AG04449 (cell line): ENCODE results near the gene PBXIP1.

Experiments used
- CTCF ChIA-PET: fragments of 350-600 bp; formaldehyde crosslinking; extraction: SDS; loops from one replicate; lab custom pipeline; 2021; ENCODE audit warnings: antibody characterized with exemption; lab: Yijun Ruan, JAX
- POLR2A ChIA-PET: fragments of 400-600, 350-600 bp; formaldehyde crosslinking; extraction: SDS; loops from one replicate; lab custom pipeline; 2020; ENCODE audit warnings: antibody characterized with exemption, inconsistent platforms; lab: Yijun Ruan, JAX
- DNase-seq: peaks from one replicate; pipeline ENCODE4 v3.0.0-alpha.2; 2010; ENCODE audit warnings: low read depth, low spot score
- H3K4me3 ChIP-seq: 2 replicates; pipeline ENCODE4 v1.5.1; 2011; ENCODE audit warnings: low read depth, mild to moderate bottlenecking, control low read depth, low read length
- CTCF ChIP-seq: IDR thresholded peaks from one replicate; pipeline ENCODE4 v1.5.1; 2011; ENCODE audit warnings: mild to moderate bottlenecking, moderate library complexity, low read length, control low read depth, inconsistent platforms; ENCODE audit not compliant: insufficient read depth; ENCODE audit errors: missing control alignments

Gene PBXIP1

DNA sequence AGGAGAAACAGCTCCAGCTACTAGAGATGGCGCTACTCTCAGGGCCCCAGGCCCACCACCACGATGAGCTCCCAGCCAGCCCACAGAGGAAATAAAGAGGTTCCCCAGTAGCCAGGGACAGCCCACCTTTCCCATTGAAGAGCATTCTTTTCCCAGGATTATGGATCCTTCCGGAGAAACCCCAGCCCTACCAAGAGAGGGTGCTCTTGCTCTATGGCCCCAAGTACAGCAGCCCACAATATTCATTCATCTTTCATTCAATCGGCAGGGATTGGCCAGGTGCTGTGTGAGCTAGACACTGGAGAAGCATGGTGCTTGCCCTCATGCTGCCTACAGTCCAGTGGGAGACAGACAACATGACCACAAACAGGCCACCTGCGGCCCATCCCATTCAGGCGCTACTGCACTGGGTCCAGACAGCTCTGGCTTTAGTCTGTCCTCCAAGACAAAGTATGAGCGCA lies 49.2 kb downstream of the PBXIP1 start:
- ChIA-PET POLR2A (no interaction called here), CTCF (interaction anchor here (0.7 to 1.5 kb wide), 2 partner anchors 93 to 152 kb away, joined by 3 read pairs; no protein-coding TSS in a partner anchor)
- no peak for DNase-seq
- H3K4me3 ChIP-seq: no peak overlapping the region
- peak; percentile 22 for TF ChIP-seq CTCF

DNA sequence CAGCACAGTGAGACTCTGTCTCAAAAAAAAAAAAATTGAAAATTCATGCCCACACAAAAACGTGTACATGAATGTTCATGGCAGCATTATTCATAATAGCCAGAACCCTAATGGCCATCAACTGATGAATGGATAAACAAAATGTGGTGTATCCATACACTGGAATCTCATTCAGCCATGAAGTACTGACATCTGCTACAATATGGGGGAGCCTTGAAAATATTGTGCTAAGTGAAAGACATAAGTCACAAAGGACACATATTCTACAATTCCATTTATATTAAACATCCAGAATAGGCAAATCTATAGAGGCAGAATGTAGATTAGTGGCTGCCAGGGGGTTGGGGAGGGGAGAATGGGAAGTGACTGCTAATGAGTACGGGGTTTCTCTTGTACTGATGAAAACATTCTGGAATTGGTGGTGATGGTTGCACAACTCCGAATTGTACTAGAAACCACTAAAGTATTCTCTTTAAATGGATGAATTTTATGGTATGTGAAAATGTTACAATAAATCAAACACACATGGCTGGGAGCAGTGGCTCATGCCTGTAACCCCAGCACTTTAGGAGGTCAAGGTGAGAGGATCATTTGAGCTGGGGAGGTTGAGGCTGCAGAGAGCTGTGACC lies 52.8 kb downstream of the PBXIP1 start:
- no peak overlapping the region for H3K4me3 ChIP-seq
- DNase-seq: no peak
- POLR2A ChIA-PET: no interaction called here
- no peak for TF ChIP-seq CTCF
- CTCF ChIA-PET: interaction anchor here (1.4 kb wide), 1 partner anchor 21 kb away, joined by 6 read pairs; no protein-coding TSS in a partner anchor

GRCh38 chr1:154901591-154901990 lies 54.3 kb downstream of the PBXIP1 start:
- TF ChIP-seq CTCF: no peak
- CTCF ChIA-PET: no interaction called here
- POLR2A ChIA-PET: no interaction called here
- no peak for DNase-seq
- no peak overlapping the region for H3K4me3 ChIP-seq

GRCh38 chr1:154899041-154899440 lies 56.9 kb downstream of the PBXIP1 start:
- POLR2A ChIA-PET: no interaction called here
- DNase-seq: no peak
- H3K4me3 ChIP-seq: no peak overlapping the region
- CTCF ChIA-PET: no interaction called here
- TF ChIP-seq CTCF: no peak

- ChIA-PET POLR2A (no interaction called here), CTCF (interaction anchor here (0.6 to 1.6 kb wide), 5 partner anchors 16 to 206 kb away, joined by 3 to 8 read pairs (median 4); no protein-coding TSS in a partner anchor)
- H3K4me3 ChIP-seq: no peak overlapping the region
- TF ChIP-seq CTCF: no peak
- no peak for DNase-seq
Observed at GRCh38 chr1:154896771-154897286, 59.1 kb downstream of the PBXIP1 start.

DNA sequence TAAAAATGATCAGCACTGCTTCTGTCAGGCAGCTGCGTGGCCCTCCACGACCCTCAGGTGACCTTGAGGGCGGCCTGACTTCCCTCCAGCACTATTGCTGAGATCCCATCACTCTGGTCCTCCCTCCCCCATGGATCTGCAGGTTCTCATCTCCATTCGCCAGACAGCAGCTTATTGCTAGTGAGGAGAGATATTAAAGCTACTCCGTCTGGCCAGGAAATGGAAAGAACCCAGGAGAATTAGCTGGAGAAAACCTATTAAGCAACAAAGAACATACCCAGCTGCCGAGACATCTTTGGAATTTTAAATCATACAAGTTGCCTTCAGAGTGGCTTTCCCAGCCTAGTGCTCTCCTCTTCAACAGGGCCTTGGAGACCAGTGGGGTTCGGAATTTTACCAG lies 60.1 kb downstream of the PBXIP1 start:
- POLR2A ChIA-PET: interaction anchor here (0.9 kb wide), 1 partner anchor 41 kb away, joined by 4 read pairs; the partner anchor contains the start of gene PMVK

More for the DNA sequence above, 60.1 kb downstream of the PBXIP1 start:
- no peak for TF ChIP-seq CTCF
- H3K4me3 ChIP-seq: no peak overlapping the region
- DNase-seq: no peak
- CTCF ChIA-PET: interaction anchor here (0.9 to 1.6 kb wide), 4 partner anchors 15 to 226 kb away, joined by 4 to 8 read pairs (median 4); no protein-coding TSS in a partner anchor
